HG03139 (cell line): ENCODE data around the gene GSTO2.

ENCODE experiments used
- ATAC-seq: cut with Tn5 transposase; IDR thresholded peaks from one replicate; pipeline ENCODE4 v1.9.1; 2021; ENCODE audit not compliant: unreplicated experiment

The GSTO2 gene

GRCh38 chr10:104337521-104337984 lies 68.6 kb downstream of the GSTO2 start:
- ATAC-seq, result peak; percentile 35

GRCh38 chr10:104337985-104338735 lies 69.2 kb downstream of the GSTO2 start, which contains the start of gene ITPRIP:
Gene ITPRIP (minus strand): TSS chr10:104338465. CDS start chr10:104316051, 22,414 bp downstream.
- ATAC-seq, result peak; percentile 73

- no peak for ATAC-seq
These were observed 70.6 kb downstream of the GSTO2 start for GRCh38 chr10:104339469-104340110.

- no peak for ATAC-seq
These were observed 71.1 kb downstream of the GSTO2 start for GRCh38 chr10:104340111-104340526.

- ATAC-seq, result no peak
These were observed 71.7 kb downstream of the GSTO2 start for GRCh38 chr10:104340641-104341040.

- ATAC-seq, result no peak
These were observed 74.0 kb downstream of the GSTO2 start for GRCh38 chr10:104342941-104343411.

GRCh38 chr10:104344219-104344618 lies 75.2 kb downstream of the GSTO2 start:
- ATAC-seq, result no peak

GRCh38 chr10:104345515-104345914 lies 76.5 kb downstream of the GSTO2 start:
- ATAC-seq, result no peak

- no peak for ATAC-seq
These were observed 77.0 kb downstream of the GSTO2 start for GRCh38 chr10:104345941-104346340.

- no peak for ATAC-seq
These were observed 78.5 kb downstream of the GSTO2 start for GRCh38 chr10:104347295-104348045.

- ATAC-seq, result no peak
These were observed 79.6 kb downstream of the GSTO2 start for GRCh38 chr10:104348601-104349000.

- peak; percentile 39 for ATAC-seq
These were observed 80.7 kb downstream of the GSTO2 start for GRCh38 chr10:104349623-104350126.

- ATAC-seq, result peak; percentile 40
These were observed 81.2 kb downstream of the GSTO2 start for GRCh38 chr10:104350127-104350635.

- no peak for ATAC-seq
These were observed 82.2 kb downstream of the GSTO2 start for GRCh38 chr10:104351061-104351702.

GRCh38 chr10:104351919-104352318 lies 82.9 kb downstream of the GSTO2 start:
- ATAC-seq, result no peak

GRCh38 chr10:104353325-104354048 lies 84.5 kb downstream of the GSTO2 start, which contains the start of gene CFAP58:
Gene CFAP58 (plus strand): TSS chr10:104353833. CDS start chr10:104353898, 65 bp downstream.
- ATAC-seq, result peak; percentile 51
